ENCODE measurements around the gene DLL3.

Gene DLL3

DNA sequence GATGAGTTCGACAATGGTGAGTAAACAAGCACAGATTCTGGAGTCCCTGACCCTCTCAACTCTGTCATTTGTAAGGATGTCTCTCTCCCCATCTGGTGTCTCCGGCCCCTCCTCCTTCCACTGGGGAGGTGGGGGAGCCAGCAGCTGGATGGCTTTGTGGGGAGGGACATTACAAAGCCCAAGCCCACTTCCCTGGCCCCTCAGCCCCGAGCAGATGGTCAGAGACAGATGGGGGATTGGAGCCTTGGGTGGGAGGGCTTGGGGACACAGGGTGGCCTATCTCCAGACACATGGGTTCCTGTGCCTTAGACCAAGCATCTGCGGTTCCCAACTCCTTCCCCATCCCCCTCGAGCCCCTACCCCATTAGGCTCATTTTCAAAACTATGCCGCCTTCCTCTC, 15.6 kb upstream of the DLL3 start:
- DNase-seq: no peak

DNA sequence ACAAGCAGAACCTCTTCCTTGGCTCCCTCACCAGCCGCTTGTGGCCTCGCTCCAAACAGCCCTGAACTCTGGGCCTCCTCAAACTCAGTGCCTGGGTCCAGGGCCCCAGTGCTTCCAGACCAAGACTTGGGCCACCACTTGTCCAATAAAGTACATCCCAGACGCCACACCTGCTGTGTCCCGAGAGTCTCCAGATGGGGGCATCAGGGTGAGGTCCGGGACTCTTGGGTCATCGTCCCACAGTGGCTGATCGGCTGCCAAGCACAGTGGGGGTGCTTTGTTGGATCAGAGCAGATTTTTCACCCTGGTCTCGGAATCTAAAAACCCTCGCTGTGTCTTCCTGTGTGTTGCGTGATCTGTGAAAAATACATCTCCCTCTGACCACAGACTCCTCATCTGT, 9.0 kb upstream of the DLL3 start:
- no peak for DNase-seq

DNA sequence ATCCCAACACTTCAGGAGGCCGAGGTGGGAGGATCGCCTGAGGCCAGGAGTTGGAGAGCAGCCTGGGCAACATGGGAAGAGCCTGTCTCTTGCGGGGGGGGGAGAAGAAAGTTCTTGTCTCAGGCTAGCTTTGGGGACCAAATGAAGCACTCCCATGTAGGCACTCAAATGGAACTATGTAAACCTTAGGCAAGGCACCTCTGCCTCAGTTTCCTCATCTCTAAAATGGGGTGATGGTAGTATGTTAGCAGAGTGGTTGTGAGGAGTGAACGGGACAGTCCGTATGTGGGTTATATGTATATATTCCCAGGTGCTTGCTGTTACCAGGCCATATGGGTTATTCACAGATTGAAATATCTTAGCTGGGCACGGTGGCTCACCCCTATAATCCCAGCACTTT, 6.5 kb upstream of the DLL3 start:
- no peak for DNase-seq

DNA sequence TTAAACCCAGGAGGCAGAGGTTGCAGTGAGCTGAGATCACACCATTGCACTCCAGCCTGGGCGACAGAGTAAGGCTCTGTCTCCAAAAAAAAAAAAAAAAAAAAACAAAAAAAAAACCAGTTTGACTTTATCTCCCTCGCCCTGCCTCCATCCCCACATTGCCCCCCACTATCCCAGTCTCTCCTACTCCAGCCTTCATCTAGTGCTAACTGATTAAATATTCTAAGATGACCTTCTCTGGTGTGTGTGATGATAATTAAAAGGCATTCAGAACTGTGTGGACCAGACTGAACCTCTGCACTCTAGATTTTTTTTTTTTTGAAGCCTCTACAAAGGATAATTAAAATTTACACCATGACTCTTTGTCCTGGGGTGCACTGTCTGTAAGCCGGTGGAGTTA, 6.0 kb upstream of the DLL3 start:
- no peak for DNase-seq

DNA sequence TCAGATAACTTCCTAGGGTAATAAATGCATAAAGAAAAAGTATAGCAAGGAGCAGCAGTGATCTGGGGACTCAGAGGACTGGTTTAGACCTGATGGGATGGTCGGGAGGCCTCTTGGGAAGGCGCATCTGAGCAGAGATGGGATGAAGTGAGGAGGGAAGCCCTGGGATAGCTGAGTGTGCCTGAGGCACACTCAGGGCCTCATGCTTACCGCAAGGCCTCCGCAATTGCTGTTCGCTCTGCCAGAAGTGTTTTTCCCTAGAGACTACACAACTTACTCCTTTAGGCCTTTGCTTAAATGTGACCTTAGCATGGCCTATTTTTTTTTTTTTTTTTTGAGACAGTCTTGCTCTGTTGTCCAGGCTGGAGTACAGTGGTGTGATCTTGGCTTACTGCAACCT, 4.1 kb upstream of the DLL3 start:
- DNase-seq: no peak

DNA sequence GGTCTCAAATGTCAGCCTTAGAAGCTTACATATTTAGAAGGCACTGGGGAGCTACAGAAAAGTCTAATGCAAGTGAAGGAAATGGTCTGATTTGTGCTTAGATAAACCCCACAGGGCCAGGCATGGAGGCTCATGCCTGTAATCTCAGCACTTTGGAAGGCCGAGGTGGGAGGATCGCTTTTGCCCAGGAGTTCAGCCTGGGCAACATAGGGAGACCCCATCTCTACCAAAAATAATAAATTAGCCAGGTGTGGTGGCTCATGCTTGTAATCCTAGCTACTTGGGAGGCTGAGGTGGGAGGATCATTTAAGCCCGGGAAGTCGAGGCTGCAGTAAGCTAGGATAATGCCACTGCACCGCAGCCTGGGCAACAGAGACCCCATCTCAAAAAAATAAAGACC, 2.7 kb upstream of the DLL3 start:
- DNase-seq: no peak

DNA sequence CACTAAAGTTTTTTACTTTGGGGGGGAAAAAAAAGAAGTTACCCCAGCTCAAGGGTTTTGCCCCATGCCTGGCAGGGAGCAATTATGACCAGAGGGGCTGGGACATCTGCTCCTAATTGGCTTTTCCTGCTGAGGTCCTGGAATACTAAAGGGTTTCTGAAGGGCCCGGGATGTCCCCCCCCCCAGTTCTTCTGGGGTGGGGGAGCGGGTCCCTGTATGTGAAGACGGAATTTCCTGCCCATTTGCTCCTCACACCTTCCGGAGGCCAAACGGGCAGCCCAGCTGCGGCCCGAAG, 1.1 kb upstream of the DLL3 start:
- DNase-seq: no peak

DNA sequence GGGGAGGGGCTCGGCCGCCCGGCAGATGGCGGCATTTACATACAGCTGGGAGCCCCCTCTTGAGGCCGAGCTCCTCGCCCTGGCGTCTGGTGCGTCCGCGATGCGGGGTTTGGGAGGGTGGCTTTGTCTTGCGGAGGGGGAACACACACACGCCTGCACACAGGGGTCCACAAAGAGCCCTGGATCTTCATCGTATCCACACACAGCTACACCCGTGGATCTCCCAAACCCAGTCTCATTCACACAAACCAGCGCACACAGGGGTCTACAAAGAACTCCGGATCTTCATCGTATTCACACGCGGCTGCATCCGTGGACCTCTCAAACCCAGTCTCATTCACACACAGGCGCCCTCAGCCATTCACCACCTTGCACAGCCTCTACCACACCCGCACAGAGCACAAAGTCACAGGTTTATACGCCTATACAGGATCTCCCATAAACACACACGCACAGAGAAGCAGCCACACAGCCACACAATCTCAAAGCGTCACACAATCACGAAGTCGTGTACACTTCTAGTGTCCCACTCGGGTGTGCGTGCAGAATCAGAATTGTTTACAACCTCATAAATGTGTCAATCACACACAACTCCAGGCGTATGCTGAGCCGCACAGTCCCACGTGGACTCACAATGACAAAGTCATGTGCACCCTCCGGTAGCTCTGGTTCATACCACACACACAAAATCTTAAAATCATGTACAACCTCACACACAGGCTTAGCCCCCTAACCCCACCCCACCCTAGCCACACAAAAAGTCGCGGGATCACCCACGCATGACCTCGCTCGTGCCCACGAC, 550 bp upstream of the DLL3 start:
- peak; percentile 74 for DNase-seq

DNA sequence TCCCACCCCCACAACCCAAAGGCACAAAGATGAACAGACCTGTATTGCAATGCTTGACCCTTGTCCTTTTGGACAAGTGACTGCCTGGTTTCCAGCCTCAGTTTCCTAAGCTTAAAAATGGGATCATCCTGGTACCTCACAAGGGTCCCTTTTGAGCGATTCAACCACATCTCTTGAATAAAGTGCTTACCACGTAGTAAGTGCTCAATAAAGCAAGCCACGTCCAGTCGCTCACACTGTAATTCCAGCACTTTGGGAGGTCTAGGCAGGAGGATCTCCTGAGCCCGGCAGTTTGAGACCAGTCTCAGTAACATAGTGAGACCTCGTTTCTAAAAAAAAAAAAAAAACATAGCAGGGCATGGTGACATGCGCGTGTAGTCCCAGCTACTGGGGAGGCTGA, 1.2 kb downstream of the DLL3 start:
- no peak for DNase-seq

DNA sequence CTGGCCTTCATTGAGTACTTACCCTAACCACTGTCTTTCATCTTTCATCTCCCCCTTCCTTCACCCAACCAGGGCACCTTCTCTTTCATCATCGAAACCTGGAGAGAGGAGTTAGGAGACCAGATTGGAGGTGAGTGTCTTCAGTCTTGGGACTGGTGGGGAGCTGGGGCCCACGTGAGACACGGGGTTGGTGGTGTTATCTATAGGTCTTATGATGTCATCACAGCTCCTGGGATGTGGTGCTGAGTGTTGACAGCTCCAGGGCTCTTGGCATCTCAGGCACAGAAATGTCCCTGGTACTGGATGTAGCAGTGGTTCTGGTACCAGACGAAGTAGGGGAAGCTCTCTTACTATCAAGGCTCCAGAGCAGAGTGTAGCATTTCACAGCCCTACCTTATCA, 1.8 kb downstream of the DLL3 start:
- no peak for DNase-seq

DNA sequence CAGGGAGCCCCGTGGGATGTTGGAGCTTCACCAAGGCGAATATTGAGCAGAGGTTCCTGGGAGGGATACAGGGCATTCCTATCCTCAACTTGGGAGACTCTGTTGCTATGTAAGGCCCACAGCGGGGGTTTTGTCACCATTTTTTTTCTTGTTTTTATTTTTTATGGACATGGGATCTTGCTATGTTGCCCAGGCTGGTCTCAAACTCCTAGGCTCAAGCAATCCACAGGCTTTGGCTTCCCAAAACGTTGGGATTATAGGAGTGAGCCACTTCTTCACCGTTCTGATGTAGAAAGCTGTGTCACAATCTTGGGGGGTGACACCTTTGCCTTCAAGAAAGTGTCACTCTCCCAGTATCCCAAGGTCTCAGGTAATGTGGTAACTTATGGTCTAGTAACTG, 2.6 kb downstream of the DLL3 start:
- DNase-seq: no peak

DNA sequence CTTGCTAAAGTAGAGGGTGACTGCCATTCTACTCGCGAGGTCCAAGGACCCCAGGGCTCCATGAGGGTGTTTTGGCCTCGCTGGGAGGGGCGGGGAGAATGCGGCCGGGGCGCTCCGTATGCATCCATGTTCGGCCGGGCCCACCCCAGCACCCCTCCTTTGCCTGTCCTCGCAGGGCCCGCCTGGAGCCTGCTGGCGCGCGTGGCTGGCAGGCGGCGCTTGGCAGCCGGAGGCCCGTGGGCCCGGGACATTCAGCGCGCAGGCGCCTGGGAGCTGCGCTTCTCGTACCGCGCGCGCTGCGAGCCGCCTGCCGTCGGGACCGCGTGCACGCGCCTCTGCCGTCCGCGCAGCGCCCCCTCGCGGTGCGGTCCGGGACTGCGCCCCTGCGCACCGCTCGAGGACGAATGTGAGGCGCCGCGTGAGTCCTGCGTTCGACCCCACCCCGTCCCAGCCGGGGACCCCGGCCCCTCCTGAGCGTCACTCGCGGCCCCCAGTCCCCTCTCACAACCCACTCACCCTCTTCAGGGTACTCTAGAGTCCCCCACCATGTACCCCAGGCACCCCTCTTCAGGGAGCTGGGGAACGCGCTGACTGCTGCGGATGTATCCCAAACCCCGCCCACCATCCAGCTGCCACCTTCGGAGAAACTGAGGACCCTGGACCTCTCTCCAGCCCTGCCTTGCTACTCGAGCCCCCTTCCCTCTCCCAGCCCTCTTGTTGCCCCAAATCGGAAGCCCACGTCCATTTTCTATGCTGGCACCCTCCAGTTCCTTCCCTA, 4.1 kb downstream of the DLL3 start:
- no peak for DNase-seq

DNA sequence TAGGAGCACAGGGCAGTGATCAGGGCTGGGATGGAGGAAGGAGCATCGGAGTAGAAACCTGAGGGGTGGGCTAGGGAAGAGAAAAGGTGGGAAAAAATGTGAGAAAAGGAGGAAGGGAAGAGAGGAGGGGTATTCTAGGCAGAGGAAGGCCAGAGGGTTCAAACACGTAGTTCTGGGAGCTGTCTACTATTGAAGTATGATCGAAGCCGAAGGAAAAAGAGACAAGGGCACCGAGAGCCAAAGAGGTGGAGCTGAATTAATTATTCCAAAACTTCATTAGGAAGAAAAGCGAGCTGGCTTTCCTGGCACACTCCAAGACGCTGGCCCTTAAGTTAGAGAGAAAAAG, 7.8 kb downstream of the DLL3 start:
- DNase-seq: no peak

DNA sequence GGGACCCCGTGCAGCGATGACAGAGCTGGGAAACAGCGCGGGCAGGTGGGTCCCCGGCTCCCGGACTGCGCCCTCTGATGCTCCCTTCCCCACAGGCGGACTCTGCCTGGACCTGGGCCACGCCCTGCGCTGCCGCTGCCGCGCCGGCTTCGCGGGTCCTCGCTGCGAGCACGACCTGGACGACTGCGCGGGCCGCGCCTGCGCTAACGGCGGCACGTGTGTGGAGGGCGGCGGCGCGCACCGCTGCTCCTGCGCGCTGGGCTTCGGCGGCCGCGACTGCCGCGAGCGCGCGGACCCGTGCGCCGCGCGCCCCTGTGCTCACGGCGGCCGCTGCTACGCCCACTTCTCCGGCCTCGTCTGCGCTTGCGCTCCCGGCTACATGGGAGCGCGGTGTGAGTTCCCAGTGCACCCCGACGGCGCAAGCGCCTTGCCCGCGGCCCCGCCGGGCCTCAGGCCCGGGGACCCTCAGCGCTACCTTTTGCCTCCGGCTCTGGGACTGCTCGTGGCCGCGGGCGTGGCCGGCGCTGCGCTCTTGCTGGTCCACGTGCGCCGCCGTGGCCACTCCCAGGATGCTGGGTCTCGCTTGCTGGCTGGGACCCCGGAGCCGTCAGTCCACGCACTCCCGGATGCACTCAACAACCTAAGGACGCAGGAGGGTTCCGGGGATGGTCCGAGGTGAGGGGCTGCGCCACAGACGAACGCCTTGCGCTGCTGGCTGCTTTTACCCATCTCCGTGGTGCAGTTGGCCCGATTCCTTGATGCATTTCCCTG, 8.4 kb downstream of the DLL3 start:
- no peak for DNase-seq

DNA sequence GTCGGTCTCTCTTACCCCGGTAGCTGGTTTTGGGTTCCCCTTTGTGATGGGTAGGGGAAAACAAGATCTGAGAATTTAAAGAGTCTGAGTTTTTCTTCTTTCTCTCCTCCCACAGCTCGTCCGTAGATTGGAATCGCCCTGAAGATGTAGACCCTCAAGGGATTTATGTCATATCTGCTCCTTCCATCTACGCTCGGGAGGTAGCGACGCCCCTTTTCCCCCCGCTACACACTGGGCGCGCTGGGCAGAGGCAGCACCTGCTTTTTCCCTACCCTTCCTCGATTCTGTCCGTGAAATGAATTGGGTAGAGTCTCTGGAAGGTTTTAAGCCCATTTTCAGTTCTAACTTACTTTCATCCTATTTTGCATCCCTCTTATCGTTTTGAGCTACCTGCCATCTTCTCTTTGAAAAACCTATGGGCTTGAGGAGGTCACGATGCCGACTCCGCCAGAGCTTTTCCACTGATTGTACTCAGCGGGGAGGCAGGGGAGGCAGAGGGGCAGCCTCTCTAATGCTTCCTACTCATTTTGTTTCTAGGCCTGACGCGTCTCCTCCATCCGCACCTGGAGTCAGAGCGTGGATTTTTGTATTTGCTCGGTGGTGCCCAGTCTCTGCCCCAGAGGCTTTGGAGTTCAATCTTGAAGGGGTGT, 9.1 kb downstream of the DLL3 start:
- no peak for DNase-seq

DNA sequence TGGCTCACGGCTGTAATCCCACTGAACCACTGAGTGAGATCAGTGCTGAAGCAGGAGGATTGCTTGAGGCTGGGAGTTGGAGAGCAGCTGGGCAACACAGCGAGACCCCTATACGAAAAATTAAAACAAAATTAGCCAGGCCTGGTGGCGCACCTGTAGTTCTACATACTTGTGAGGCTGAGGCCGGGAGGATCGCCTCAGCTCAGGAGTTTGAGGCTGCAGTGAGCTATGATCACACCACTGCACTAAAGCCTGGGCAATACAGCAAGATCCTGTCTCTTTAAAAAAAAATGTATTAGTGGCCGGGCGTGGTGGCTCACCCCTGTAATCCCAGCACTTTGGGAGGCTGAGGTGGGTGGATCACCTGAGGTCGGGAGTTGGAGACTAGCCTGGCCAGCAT, 9.9 kb downstream of the DLL3 start:
- DNase-seq: no peak

DNA sequence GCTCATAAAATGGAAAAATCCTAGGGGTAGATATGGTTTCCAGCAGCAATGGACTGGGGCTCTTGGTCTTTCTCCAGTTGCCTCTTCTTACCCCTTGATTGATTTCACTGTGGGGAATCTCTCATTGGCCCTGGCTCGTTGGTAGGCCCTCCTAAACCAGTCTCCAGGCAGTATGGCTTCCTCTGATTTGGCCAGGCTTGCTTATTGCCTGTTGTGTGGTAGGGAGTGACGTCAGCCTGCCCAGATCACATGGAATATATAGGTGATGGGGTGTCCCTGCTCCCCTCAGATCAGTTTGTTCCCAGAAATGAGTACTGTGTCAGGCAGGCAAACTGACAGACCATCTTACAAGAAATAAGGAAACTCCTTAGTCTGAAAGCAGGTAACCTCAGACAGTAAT, 10.5 kb downstream of the DLL3 start:
- no peak for DNase-seq

DNA sequence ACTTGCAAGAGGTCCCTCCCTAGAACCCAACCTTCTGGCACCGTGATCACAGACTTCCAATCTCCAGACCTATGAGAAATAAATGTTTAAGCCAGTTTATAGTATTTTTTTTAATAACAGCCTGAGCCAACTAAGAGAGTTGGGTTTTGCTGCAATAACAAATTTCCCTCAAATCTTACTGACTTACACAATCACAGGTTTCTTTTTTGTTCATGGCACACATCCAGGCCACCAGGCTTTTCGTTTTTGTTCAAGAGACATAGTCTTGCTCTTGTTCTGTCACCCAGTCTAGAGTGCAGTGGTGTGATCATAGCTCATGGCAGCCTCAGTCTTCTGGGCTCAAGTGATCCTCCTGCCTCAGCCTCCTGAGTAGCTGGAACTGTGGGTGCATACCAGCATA, 14.2 kb downstream of the DLL3 start:
- no peak for DNase-seq

DNA sequence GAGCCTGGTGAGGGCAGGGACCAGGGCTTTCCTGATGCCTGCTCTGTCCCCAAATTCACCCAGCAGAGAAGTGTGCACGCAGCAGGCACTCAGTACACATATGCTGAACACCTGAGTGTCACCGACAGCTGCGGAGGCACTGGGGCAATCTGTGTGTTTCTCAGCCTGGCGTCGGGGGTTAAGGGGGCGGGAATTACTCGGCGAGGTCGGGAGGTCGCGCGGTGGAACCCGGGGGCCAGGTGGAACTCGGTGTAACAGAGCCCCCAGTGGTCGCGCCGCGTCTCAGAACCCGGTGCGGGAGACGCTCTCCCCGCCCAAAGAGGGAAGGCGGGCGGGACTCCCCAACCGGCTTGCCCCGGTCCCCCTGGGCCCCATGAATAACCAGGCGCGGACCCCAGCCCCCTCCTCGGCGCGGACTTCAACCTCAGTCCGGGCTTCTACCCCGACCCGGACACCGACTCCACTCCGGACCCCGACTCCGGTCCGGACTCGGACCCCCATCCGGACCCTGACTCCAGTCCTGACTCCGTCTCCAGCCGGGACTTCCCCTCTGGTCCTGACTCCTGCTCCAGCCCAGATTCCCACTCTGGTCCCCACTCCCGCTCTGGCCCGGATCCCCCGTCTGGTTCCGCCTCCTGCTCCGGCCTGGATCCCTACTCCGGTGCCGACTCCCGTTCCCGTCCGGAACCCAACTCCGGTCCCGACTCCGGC, 16.2 kb downstream of the DLL3 start, which contains the start of gene SELENOV:
SELENOV (plus strand) TSS at position 300 of the 711 bp plus-strand sequence; CDS start at position 374, 74 bp downstream.
- DNase-seq: no peak

DNA sequence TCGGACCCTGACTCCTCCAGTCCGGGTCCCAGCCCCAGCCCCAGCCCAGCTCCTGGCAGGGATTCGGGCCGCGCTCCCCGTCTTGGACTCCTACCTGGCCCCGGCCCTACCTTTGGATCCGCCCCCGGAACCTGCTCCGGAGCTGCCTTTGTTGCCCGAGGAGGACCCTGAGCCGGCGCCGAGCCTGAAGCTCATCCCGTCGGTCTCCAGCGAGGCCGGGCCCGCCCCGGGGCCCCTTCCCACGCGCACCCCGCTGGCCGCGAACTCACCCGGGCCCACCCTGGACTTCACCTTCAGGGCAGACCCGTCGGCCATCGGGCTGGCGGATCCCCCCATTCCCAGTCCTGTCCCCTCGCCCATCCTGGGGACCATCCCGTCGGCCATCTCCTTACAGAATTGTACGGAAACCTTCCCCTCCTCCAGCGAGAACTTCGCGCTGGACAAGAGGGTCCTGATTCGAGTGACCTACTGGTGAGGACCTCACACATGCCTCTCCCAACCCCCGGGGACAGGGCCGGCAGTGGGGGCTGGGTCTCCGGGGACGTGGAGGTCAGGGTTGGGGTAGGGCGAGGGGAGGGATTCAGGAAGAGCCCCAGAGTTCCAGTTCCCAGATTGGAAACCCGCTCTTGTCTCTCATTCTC, 16.9 kb downstream of the DLL3 start:
- DNase-seq: no peak

DNA sequence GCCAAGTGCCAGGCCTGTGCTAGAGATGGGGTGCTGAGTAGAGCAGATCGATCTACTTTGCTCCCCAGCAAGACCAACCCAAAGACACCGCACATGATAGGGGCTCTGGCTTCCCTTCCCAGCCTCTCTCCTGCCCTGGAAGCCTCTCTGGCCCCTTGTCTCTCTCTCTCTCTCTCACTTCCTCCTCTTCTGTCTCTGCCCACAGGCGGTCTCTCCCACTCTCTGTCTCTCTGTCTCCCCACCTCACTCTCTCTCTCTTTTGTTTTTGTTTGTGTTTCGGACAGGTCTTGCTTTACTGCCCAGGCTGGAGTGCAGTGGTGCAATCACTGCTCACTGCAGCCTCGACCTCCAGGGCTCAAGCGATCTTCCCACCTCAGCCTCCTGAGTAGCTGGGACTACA, 17.5 kb downstream of the DLL3 start:
- no peak for DNase-seq

DNA sequence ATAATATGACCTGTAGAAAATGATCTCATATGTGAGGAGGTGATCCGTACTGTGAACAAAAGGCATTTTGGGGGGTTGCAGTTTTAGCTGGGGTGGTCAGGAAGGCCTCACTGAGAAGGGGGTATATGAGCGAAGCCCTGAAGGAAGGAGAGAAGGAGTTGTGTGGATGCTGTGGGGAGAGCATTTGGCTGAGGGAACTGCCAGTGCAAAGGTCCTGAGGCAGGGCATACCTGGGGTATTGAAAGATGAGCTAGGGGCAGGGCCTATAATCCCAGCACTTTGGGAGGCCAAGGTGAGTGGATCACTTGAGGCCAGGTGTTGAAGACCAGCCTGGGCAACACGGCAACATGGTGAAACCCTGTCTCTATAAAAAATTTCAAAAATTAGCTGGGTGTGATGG, 18.7 kb downstream of the DLL3 start:
- no peak for DNase-seq

Data from NCI-H187 treated with DMSO at 0.1 percent for 48 hours (cell line).